Activated CD4-positive, alpha-beta T cell treated with anti-CD3 and anti-CD28 coated beads for 36 hours (primary cell): ENCODE measurements around the gene IQGAP1. TPM values are rescaled to one million over a fixed set of nuclear protein-coding genes. Genes with fewer than 3 reads are reported as not detected.
A peak's percentile ranks its signal among the peaks of the same experiment; 100 is the strongest.

Experiments used
- ATAC-seq: fragments of 200-7000 bp; cut with Tn5 transposase; one replicate; pipeline ENCODE4 v1.10.0; 2021; ENCODE audit warnings: mild to moderate bottlenecking, moderate library complexity
- CTCF ChIA-PET: fragments of 350-600 bp; sonication (Branson Sonifier 250); formaldehyde crosslinking; loops from one replicate; lab custom pipeline; 2021; ENCODE audit warnings: antibody characterized with exemption; lab: Charles Lee
- POLR2A ChIA-PET: fragments of 350-600 bp; sonication (Branson Sonifier 250); formaldehyde crosslinking; loops from one replicate; lab custom pipeline; 2021; ENCODE audit warnings: antibody characterized with exemption, inconsistent platforms; lab: Charles Lee
- DNase-seq: peaks from one replicate; pipeline ENCODE4 v3.0.0-alpha.2; 2020
- H3K27ac Mint-ChIP-seq: one replicate; pipeline ENCODE4 v1.8.0; 2021; ENCODE audit warnings: mixed read lengths
- H3K27me3 Mint-ChIP-seq: one replicate; pipeline ENCODE4 v1.8.0; 2021; ENCODE audit warnings: mixed read lengths
- H3K36me3 Mint-ChIP-seq: one replicate; pipeline ENCODE4 v1.8.0; 2021; ENCODE audit warnings: low read depth, mixed read lengths
- H3K4me1 Mint-ChIP-seq: one replicate; pipeline ENCODE4 v1.8.0; 2021; ENCODE audit warnings: mixed read lengths
- H3K4me3 Mint-ChIP-seq: one replicate; pipeline ENCODE4 v1.8.0; 2021; ENCODE audit warnings: mild to moderate bottlenecking, moderate library complexity, mixed read lengths
- H3K9me3 Mint-ChIP-seq: one replicate; pipeline ENCODE4 v1.8.0; 2021; ENCODE audit warnings: low read depth, mixed read lengths
- intact Hi-C, 2 experiments: fragments of 100-400 bp; cut with DNase I in 1 of 2; cut with micrococcal nuclease in 1 of 2; formaldehyde crosslinking; loops; one replicate each; pipeline versions ENCODE4 v1.14.2 to v1.15.1; 2022 to 2024; cut with DNase I, micrococcal nuclease
- total RNA-seq, 2 experiments: library from RNA; stranded (reverse); gene quantifications; one replicate each; pipeline ENCODE4 v1.2.3, GENCODE V29; 2021

IQGAP1 gene
- total RNA-seq, 2 experiments from 2014 or later: 181 to 334 TPM

DNA sequence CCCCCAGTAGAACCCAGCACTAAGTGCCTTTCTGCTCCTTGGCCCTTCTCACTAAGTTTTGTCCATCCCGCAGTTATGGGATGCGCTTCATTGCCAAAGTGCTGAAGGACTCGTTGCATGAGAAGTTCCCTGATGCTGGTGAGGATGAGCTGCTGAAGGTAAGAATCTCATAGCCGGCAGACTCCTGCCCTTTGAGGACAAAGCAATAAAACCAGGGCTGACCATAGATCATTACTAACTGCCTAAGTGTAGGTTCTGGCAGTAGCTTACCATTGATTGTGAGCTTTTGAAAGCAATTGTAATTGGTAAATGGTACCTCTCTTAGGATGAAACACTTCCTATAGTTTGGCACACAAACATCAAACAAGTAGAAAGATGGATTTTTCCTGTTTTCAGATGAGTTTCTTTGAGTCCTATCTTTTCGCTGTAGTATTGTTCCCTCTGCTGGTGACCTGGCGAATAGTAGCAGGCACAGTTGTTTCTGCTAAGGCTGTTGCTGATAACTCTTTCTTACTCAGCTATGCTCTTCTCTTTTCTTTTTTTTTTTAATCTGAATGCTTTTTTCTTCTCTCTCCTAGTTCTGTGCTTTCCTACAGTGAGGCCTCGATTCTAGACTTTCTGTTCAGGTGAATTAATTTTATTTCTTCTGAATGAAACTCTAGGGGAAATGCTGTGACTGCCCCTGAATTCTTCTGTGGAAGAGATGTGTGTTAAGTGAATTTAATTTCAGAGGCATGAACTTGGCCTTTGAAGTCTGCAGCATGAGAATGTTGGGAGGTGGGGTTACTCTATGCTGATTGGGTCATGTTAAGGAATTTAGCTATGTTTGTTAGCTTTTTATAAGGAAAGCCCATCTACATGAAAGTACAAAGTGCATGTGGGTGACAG is 94.3 kb downstream of the IQGAP1 start:
- ChIA-PET CTCF (interaction anchor here (0.6 to 6.7 kb wide), 37 partner anchors 9 to 235 kb away, joined by 3 to 114 read pairs (median 4); partner anchors contain the start of gene BLM), POLR2A (interaction anchor here (1.1 kb wide), 1 partner anchor 15 kb away, joined by 4 read pairs; no protein-coding TSS in a partner anchor)
- peaks cover 18% of the 10 kb centered on the region for H3K4me1 Mint-ChIP-seq
- DNase-seq (peak; percentile 64), ATAC-seq (no peak)
- no peaks in the 10 kb centered on the region for H3K27me3 Mint-ChIP-seq
- H3K27ac Mint-ChIP-seq: peak overlapping the region; percentile 14
- intact Hi-C loops: loop anchor here (1.0 to 5.0 kb wide), 3 partner anchors 120 to 340 kb away; no protein-coding TSS in a partner anchor
- peaks cover 66% of the 10 kb centered on the region for H3K36me3 Mint-ChIP-seq
- H3K9me3 Mint-ChIP-seq: no peaks in the 10 kb centered on the region
- H3K4me3 Mint-ChIP-seq: no peak overlapping the region

GRCh38 chr15:90483012-90483307 is 94.9 kb downstream of the IQGAP1 start:
- intact Hi-C loops: loop anchor here in 1 of 2 experiments (5.0 kb wide), 1 partner anchor 341 kb away; no protein-coding TSS in a partner anchor
- ChIA-PET CTCF (interaction anchor here (0.6 to 6.7 kb wide), 18 partner anchors 9 to 234 kb away, joined by 3 to 114 read pairs (median 5); partner anchors contain the start of gene BLM), POLR2A (no interaction called here)
- no peaks in the 10 kb centered on the region for H3K27me3 Mint-ChIP-seq
- no peak for ATAC-seq
- no peak for DNase-seq
- peak overlapping the region; percentile 14 for H3K27ac Mint-ChIP-seq
- H3K4me1 Mint-ChIP-seq: peaks cover 18% of the 10 kb centered on the region
- no peaks in the 10 kb centered on the region for H3K9me3 Mint-ChIP-seq
- H3K36me3 Mint-ChIP-seq: peaks cover 68% of the 10 kb centered on the region
- no peak overlapping the region for H3K4me3 Mint-ChIP-seq

DNA sequence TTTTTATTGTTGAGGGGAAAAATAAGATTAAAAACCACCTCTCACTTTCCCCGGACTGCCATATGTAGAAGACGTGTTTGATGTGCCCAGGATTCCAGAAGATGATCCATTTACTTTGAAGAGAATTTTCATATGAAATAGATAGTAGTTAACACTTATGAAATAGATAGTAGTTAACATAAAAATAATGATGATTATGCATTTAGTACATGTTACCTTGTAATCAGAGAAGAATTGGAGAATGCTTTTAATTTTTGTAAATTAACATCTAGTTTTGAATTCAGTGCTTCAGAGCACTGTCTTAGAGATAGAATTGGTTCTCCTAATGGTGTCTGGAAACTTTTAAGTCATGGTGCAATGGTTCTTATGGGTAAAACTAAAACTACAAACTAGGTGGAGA is 95.6 kb downstream of the IQGAP1 start:
- DNase-seq (no peak), ATAC-seq (no peak)
- no peak overlapping the region for H3K4me3 Mint-ChIP-seq
- no peaks in the 10 kb centered on the region for H3K9me3 Mint-ChIP-seq
- POLR2A ChIA-PET: no interaction called here
- peaks cover 13% of the 10 kb centered on the region for H3K4me1 Mint-ChIP-seq
- no peak overlapping the region for H3K27ac Mint-ChIP-seq
- intact Hi-C loops: loop anchor here in 1 of 2 experiments (5.0 kb wide), 1 partner anchor 341 kb away; no protein-coding TSS in a partner anchor
- peaks cover 66% of the 10 kb centered on the region for H3K36me3 Mint-ChIP-seq
- no peaks in the 10 kb centered on the region for H3K27me3 Mint-ChIP-seq
- CTCF ChIA-PET: interaction anchor here (1.5 to 6.7 kb wide), 6 partner anchors 14 to 403 kb away, joined by 3 to 114 read pairs (median 13); no protein-coding TSS in a partner anchor

GRCh38 chr15:90487186-90487585 is 99.1 kb downstream of the IQGAP1 start:
- DNase-seq: no peak
- no peaks in the 10 kb centered on the region for H3K27me3 Mint-ChIP-seq
- H3K27ac Mint-ChIP-seq: no peak overlapping the region
- CTCF ChIA-PET: interaction anchor here (0.6 to 4.7 kb wide), 3 partner anchors 22 to 167 kb away, joined by 3 to 24 read pairs (median 4); no protein-coding TSS in a partner anchor
- H3K9me3 Mint-ChIP-seq: no peaks in the 10 kb centered on the region
- H3K4me1 Mint-ChIP-seq: no peaks in the 10 kb centered on the region
- no peak for ATAC-seq
- no peak overlapping the region for H3K4me3 Mint-ChIP-seq
- H3K36me3 Mint-ChIP-seq: peaks cover 63% of the 10 kb centered on the region
- intact Hi-C loops: no loop called here
- POLR2A ChIA-PET: no interaction called here

DNA sequence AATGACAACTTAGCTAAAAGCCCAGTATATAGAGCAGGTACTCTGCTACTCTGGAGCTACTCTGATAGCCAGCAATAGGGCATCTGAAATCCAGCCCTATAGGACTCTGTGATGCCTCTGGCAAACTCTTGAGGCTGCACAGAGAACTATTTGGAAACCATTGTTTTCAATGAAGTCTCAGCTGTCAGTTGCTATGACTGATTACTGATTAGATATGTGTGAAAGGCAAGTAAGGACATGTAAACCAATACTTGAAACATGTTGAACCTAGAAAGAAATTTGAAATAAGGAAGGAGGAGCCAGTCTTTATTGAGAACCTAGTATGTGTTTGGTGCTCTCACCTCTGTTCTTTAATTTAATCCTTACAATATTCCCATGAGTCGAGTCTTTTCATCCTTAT is 101.5 kb downstream of the IQGAP1 start:
- ChIA-PET POLR2A (interaction anchor here (0.5 to 0.6 kb wide), 2 partner anchors 300 to 956 kb away, joined by 3 to 4 read pairs; no protein-coding TSS in a partner anchor), CTCF (interaction anchor here (0.6 to 4.7 kb wide), 3 partner anchors 10 to 171 kb away, joined by 3 to 24 read pairs (median 4); no protein-coding TSS in a partner anchor)
- Mint-ChIP-seq H3K4me3 (no peak overlapping the region), H3K9me3 (no peaks in the 10 kb centered on the region), H3K4me1 (peaks cover 15% of the 10 kb centered on the region), H3K27ac (peak overlapping the region; percentile 11), H3K36me3 (peaks cover 68% of the 10 kb centered on the region), H3K27me3 (no peaks in the 10 kb centered on the region)
- no peak for DNase-seq
- ATAC-seq: no peak
- intact Hi-C loops: no loop called here

GRCh38 chr15:90489944-90490343 is 101.9 kb downstream of the IQGAP1 start:
- H3K27me3 Mint-ChIP-seq: no peaks in the 10 kb centered on the region
- no peak for ATAC-seq
- H3K4me1 Mint-ChIP-seq: peaks cover 15% of the 10 kb centered on the region
- peak overlapping the region; percentile 20 for H3K27ac Mint-ChIP-seq
- H3K9me3 Mint-ChIP-seq: no peaks in the 10 kb centered on the region
- intact Hi-C loops: no loop called here
- H3K4me3 Mint-ChIP-seq: no peak overlapping the region
- ChIA-PET CTCF (interaction anchor here (0.6 to 4.7 kb wide), 3 partner anchors 10 to 171 kb away, joined by 3 to 24 read pairs (median 4); no protein-coding TSS in a partner anchor), POLR2A (interaction anchor here (0.5 to 0.7 kb wide), 2 partner anchors 164 to 300 kb away, joined by 4 to 8 read pairs; no protein-coding TSS in a partner anchor)
- peaks cover 68% of the 10 kb centered on the region for H3K36me3 Mint-ChIP-seq
- no peak for DNase-seq

GRCh38 chr15:90493647-90494046 is 105.6 kb downstream of the IQGAP1 start:
- H3K36me3 Mint-ChIP-seq: peaks cover 68% of the 10 kb centered on the region
- ATAC-seq (no peak), DNase-seq (no peak)
- H3K27ac Mint-ChIP-seq: peak overlapping the region; percentile 44
- peaks cover 15% of the 10 kb centered on the region for H3K4me1 Mint-ChIP-seq
- H3K27me3 Mint-ChIP-seq: no peaks in the 10 kb centered on the region
- intact Hi-C loops: no loop called here
- ChIA-PET POLR2A (no interaction called here), CTCF (no interaction called here)
- no peaks in the 10 kb centered on the region for H3K9me3 Mint-ChIP-seq
- no peak overlapping the region for H3K4me3 Mint-ChIP-seq

DNA sequence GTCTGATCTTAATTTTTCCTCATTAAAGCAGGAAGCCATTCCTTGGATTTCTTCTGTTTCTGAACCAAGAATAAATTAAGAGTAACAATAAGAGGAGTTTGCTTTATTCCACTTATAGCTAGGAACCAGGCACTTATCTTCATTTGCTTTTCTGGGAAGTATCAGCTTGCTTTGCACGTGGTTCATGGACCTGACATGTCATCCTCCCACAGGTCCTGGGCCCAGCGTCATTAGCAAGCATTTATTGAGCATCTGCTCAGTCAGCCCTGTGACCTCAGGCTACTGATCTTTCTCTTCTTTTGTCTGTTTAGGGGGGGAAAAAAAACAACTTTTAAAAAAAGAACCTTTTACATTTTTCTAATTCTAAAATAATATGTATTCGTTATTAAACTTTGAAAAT is 107.0 kb downstream of the IQGAP1 start:
- ChIA-PET CTCF (no interaction called here), POLR2A (no interaction called here)
- ATAC-seq (no peak), DNase-seq (no peak)
- H3K36me3 Mint-ChIP-seq: peaks cover 73% of the 10 kb centered on the region
- no peak overlapping the region for H3K27ac Mint-ChIP-seq
- intact Hi-C loops: no loop called here
- no peak overlapping the region for H3K4me3 Mint-ChIP-seq
- no peaks in the 10 kb centered on the region for H3K9me3 Mint-ChIP-seq
- H3K27me3 Mint-ChIP-seq: no peaks in the 10 kb centered on the region
- H3K4me1 Mint-ChIP-seq: peaks cover 15% of the 10 kb centered on the region

GRCh38 chr15:90496791-90497190 is 108.7 kb downstream of the IQGAP1 start:
- peaks cover 15% of the 10 kb centered on the region for H3K4me1 Mint-ChIP-seq
- CTCF ChIA-PET: interaction anchor here (0.6 to 1.0 kb wide), 4 partner anchors 15 to 1252 kb away, joined by 3 to 5 read pairs (median 4); no protein-coding TSS in a partner anchor
- no peak for ATAC-seq
- H3K27ac Mint-ChIP-seq: peak overlapping the region; percentile 26
- H3K36me3 Mint-ChIP-seq: peaks cover 65% of the 10 kb centered on the region
- intact Hi-C loops: no loop called here
- H3K9me3 Mint-ChIP-seq: no peaks in the 10 kb centered on the region
- POLR2A ChIA-PET: interaction anchor here (1.8 kb wide), 1 partner anchor 15 kb away, joined by 4 read pairs; no protein-coding TSS in a partner anchor
- DNase-seq: no peak
- H3K4me3 Mint-ChIP-seq: no peak overlapping the region
- H3K27me3 Mint-ChIP-seq: no peaks in the 10 kb centered on the region

GRCh38 chr15:90497376-90497775 is 109.3 kb downstream of the IQGAP1 start:
- Mint-ChIP-seq H3K4me3 (no peak overlapping the region), H3K27ac (no peak overlapping the region), H3K27me3 (no peaks in the 10 kb centered on the region), H3K36me3 (peaks cover 65% of the 10 kb centered on the region), H3K4me1 (peaks cover 15% of the 10 kb centered on the region), H3K9me3 (no peaks in the 10 kb centered on the region)
- POLR2A ChIA-PET: interaction anchor here (0.6 to 1.8 kb wide), 3 partner anchors 15 to 211 kb away, joined by 3 to 4 read pairs (median 4); no protein-coding TSS in a partner anchor
- DNase-seq: no peak
- intact Hi-C loops: no loop called here
- ATAC-seq: no peak
- CTCF ChIA-PET: interaction anchor here (0.6 to 1.0 kb wide), 4 partner anchors 15 to 221 kb away, joined by 3 to 5 read pairs (median 4); no protein-coding TSS in a partner anchor

- Mint-ChIP-seq H3K36me3 (peaks cover 61% of the 10 kb centered on the region), H3K4me1 (peaks cover 15% of the 10 kb centered on the region), H3K4me3 (no peak overlapping the region), H3K9me3 (no peaks in the 10 kb centered on the region), H3K27me3 (no peaks in the 10 kb centered on the region), H3K27ac (no peak overlapping the region)
- CTCF ChIA-PET: interaction anchor here (0.6 to 1.2 kb wide), 6 partner anchors 15 to 220 kb away, joined by 3 to 6 read pairs (median 4); no protein-coding TSS in a partner anchor
- POLR2A ChIA-PET: interaction anchor here (0.6 to 1.8 kb wide), 3 partner anchors 16 to 212 kb away, joined by 3 to 4 read pairs (median 4); no protein-coding TSS in a partner anchor
- no peak for ATAC-seq
- intact Hi-C loops: no loop called here
- no peak for DNase-seq
Observed at GRCh38 chr15:90497912-90498311, 109.9 kb downstream of the IQGAP1 start.
